ENCODE data around the gene USP17L28.
"Not testable (repeated sequence)": the region's sequence is repeated elsewhere in the genome, so short reads cannot be mapped to it uniquely, and the experiment has no call there.

USP17L28 gene

DNA sequence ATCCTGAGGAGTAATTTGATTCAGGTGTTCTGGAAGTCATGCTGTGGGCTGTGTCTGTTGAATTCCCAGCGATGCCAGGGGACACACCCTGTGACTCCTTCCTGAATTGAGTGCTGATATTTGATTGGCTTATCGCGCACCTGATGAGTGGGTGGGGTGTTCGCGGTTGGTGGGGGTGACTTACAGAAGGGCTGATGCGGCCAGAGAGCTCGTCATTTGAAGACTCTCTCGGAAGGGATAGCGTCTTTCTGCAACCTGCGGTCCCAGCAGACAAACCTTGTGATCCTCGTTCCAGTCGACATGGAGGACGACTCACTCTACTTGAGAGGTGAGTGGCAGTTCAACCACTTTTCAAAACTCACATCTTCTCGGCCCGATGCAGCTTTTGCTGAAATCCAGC lies at the start of gene USP17L28:
Gene USP17L28, plus strand, starts transcription at position 301 of the 400 bp plus-strand sequence. Its CDS starts 0 bp downstream, at position 301.
- DNase-seq = not testable (repeated sequence)

- not testable (repeated sequence) for DNase-seq
Measured at GRCh38 chr4:9324191-9324590, 24.5 kb upstream of the USP17L28 start.

- DNase-seq = not testable (repeated sequence)
Measured at GRCh38 chr4:9324865-9325264, 23.8 kb upstream of the USP17L28 start, which contains the start of gene USP17L24. Gene USP17L24, plus strand, starts transcription at chr4:9325165. Its CDS starts 0 bp downstream, at chr4:9325165.

- not testable (repeated sequence) for DNase-seq
Measured at GRCh38 chr4:9329611-9330010, 19.1 kb upstream of the USP17L28 start, which contains the start of gene USP17L25. Gene USP17L25, plus strand, starts transcription at chr4:9329911. Its CDS starts 0 bp downstream, at chr4:9329911.

- not testable (repeated sequence) for DNase-seq
Measured at GRCh38 chr4:9334358-9334757, 14.3 kb upstream of the USP17L28 start, which contains the start of gene USP17L26. Gene USP17L26, plus strand, starts transcription at chr4:9334658. Its CDS starts 0 bp downstream, at chr4:9334658.

GRCh38 chr4:9339103-9339502 lies 9.6 kb upstream of the USP17L28 start, which contains the start of gene USP17L5:
Gene USP17L5, plus strand, starts transcription at chr4:9339403. Its CDS starts 0 bp downstream, at chr4:9339403.
- DNase-seq = not testable (repeated sequence)

GRCh38 chr4:9343848-9344247 lies 4.8 kb upstream of the USP17L28 start, which contains the start of gene USP17L27:
Gene USP17L27, plus strand, starts transcription at chr4:9344148. Its CDS starts 0 bp downstream, at chr4:9344148.
- not testable (repeated sequence) for DNase-seq

GRCh38 chr4:9350866-9351265 lies 2.2 kb downstream of the USP17L28 start:
- DNase-seq = not testable (repeated sequence)

DNA sequence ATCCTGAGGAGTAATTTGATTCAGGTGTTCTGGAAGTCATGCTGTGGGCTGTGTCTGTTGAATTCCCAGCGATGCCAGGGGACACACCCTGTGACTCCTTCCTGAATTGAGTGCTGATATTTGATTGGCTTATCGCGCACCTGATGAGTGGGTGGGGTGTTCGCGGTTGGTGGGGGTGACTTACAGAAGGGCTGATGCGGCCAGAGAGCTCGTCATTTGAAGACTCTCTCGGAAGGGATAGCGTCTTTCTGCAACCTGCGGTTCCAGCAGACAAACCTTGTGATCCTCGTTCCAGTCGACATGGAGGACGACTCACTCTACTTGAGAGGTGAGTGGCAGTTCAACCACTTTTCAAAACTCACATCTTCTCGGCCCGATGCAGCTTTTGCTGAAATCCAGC lies 4.6 kb downstream of the USP17L28 start, which contains the start of gene USP17L29:
Gene USP17L29, plus strand, starts transcription at position 301 of the 400 bp plus-strand sequence. Its CDS starts 0 bp downstream, at position 301.
- not testable (repeated sequence) for DNase-seq

GRCh38 chr4:9362829-9363228 lies 14.1 kb downstream of the USP17L28 start, which contains the start of gene USP17L30:
Gene USP17L30, plus strand, starts transcription at chr4:9363129. Its CDS starts 0 bp downstream, at chr4:9363129.
- not testable (repeated sequence) for DNase-seq

DNA sequence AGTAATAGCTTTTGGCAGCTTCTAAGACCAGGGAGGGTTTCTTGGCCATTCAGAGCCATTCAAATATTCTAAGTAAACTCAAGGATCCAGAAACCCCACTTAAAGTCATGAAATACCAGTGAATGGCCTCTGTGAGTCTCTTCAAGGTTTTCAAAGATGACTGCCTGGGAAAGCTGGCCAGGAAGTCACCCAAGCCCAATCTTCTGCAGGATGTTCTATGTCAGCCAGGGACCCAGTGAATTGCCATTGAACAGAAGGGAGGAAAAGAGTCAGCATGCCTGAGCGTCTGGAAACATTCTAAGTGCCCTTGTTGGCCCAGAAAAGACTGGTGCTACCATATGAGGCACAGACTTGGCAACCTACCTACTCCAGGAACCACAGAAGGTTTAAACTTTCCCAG lies 31.2 kb downstream of the USP17L28 start:
- DNase-seq = not testable (repeated sequence)

GRCh38 chr4:9381012-9381534 lies 32.4 kb downstream of the USP17L28 start:
- DNase-seq = peak; percentile 71

- DNase-seq = no peak
Measured at GRCh38 chr4:9384126-9384525, 35.4 kb downstream of the USP17L28 start.

DNA sequence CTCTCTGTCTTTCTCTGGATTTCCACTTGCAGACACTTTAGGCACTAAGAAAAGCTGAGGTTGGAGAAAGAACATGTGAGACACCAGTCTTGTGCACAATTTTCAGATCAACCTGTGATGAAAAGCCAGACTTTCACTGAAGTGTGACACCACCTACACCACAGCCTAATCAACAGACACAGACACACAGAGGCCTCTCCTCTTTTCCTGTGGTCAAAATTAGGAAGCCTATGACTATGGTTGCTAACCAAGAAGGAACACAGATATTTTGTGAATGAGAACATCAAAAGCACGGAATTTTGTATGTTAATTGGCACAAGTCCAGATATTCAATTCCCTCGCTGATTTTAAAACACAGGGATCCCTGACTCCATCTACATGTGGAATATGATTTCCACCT lies 40.3 kb downstream of the USP17L28 start:
- DNase-seq = not testable (repeated sequence)

Measured in activated CD4-positive, alpha-beta T cell treated with anti-CD3 and anti-CD28 coated beads for 48 hours (primary cell).